ENCODE data around the gene MGST2. TPM values are rescaled to one million over a fixed set of nuclear protein-coding genes. Genes with fewer than 3 reads are reported as not detected.
"Not testable (repeated sequence)": the region's sequence is repeated elsewhere in the genome, so short reads cannot be mapped to it uniquely, and the experiment has no call there.

The MGST2 gene
- total RNA-seq, 1 donor from 2014 or later: 17.6 TPM

DNA sequence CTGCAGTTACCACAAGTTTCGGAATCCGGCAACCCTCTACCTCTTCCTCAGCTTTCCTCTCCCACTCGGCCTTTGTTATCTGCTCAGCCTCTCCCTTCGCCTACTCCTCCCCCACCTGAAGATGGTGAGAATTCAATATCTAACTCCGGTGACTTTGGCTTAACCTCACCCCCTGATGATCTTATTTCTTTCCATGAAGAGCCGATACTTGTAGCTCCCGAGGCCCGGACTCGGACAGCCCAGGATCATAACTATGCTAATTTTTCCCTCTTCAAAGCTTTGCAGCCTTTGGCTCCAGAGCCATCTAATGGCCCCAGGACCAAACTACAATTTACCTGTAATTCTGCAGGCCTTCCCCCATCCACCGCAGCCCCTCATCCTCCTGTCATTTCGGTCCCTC lies 32.0 kb upstream of the MGST2 start:
- H3K36me3 ChIP-seq (ENCODE audit: insufficient read depth, low read length): no peaks in the 10 kb centered on the region
- H4K20me1 ChIP-seq (ENCODE audit: insufficient read depth, low read length): no peaks in the 10 kb centered on the region
- Mint-ChIP-seq H3K36me3 (ENCODE audit: low read depth, unreplicated experiment) (peaks cover 7% of the 10 kb centered on the region), H3K27ac (ENCODE audit: unreplicated experiment) (no peak overlapping the region), H3K9me3 (ENCODE audit: unreplicated experiment) (peaks cover 9% of the 10 kb centered on the region), H3K4me3 (ENCODE audit: unreplicated experiment) (peak overlapping the region; percentile 11), H3K27me3 (ENCODE audit: low read depth, unreplicated experiment) (peaks cover 25% of the 10 kb centered on the region), H3K4me1 (ENCODE audit: low read depth, unreplicated experiment) (peaks cover 8% of the 10 kb centered on the region)
- TF ChIP-seq EZH2 (IDR thresholded peaks at IDR 0.05; ENCODE audit: insufficient read depth, low read length): no peak
- TF ChIP-seq, protein P1, sequence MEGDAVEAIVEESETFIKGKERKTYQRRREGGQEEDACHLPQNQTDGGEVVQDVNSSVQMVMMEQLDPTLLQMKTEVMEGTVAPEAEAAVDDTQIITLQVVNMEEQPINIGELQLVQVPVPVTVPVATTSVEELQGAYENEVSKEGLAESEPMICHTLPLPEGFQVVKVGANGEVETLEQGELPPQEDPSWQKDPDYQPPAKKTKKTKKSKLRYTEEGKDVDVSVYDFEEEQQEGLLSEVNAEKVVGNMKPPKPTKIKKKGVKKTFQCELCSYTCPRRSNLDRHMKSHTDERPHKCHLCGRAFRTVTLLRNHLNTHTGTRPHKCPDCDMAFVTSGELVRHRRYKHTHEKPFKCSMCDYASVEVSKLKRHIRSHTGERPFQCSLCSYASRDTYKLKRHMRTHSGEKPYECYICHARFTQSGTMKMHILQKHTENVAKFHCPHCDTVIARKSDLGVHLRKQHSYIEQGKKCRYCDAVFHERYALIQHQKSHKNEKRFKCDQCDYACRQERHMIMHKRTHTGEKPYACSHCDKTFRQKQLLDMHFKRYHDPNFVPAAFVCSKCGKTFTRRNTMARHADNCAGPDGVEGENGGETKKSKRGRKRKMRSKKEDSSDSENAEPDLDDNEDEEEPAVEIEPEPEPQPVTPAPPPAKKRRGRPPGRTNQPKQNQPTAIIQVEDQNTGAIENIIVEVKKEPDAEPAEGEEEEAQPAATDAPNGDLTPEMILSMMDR (IDR thresholded peaks at IDR 0.05; ENCODE audit: insufficient read depth, low read depth, low read length): peak; percentile 40
- DNase-seq (ENCODE audit: low read depth) (no peak), FAIRE-seq (no peak)
- peaks cover 4% of the 10 kb centered on the region for H3K9me3 ChIP-seq (ENCODE audit: insufficient read depth, low read depth, low read length)
- no peak overlapping the region for H3K4me3 ChIP-seq (ENCODE audit: insufficient read depth, low read depth, low read length)
- H2AFZ ChIP-seq (ENCODE audit: low read depth, low read length): peak overlapping the region; percentile 47
- H3K4me1 ChIP-seq (ENCODE audit: insufficient read depth, low read length): no peaks in the 10 kb centered on the region
- H3K4me2 ChIP-seq (ENCODE audit: low read length): peak overlapping the region; percentile 80
- H3K27me3 ChIP-seq (ENCODE audit: insufficient read depth, low read length): peaks cover 9% of the 10 kb centered on the region
- no peaks in the 10 kb centered on the region for H3K79me2 ChIP-seq (ENCODE audit: insufficient read depth, low read length)
- H3K9ac ChIP-seq (ENCODE audit: low read length): peak overlapping the region; percentile 42
- H3K27ac ChIP-seq (ENCODE audit: low read depth, low read length): no peak overlapping the region

DNA sequence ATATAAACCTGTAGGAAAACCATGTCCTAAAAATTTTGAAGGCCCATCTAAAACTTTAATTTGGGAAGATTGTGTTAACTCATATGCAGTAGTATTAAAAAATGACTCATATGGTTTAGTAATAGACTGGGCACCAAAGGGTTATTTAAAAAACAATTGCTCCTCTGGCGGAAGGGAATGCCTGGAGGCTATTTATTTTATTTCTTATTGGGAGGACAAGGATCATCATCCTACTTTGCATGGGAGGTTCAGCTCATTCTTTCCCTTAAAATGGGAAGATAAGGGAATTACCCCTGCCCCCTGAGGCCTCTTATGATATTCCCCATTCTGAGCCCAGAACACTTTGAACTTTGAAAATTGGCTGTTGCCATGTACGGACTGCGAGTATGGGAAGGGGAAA lies 29.7 kb upstream of the MGST2 start:
- Mint-ChIP-seq H3K4me3 (ENCODE audit: unreplicated experiment) (no peak overlapping the region), H3K36me3 (ENCODE audit: low read depth, unreplicated experiment) (peaks cover 7% of the 10 kb centered on the region), H3K4me1 (ENCODE audit: low read depth, unreplicated experiment) (peaks cover 7% of the 10 kb centered on the region), H3K27me3 (ENCODE audit: low read depth, unreplicated experiment) (peaks cover 22% of the 10 kb centered on the region), H3K9me3 (ENCODE audit: unreplicated experiment) (peaks cover 19% of the 10 kb centered on the region), H3K27ac (ENCODE audit: unreplicated experiment) (no peak overlapping the region)
- H3K4me3 ChIP-seq (ENCODE audit: insufficient read depth, low read depth, low read length): no peak overlapping the region
- H3K4me2 ChIP-seq (ENCODE audit: low read length): no peak overlapping the region
- no peak for DNase-seq (ENCODE audit: low read depth)
- H3K79me2 ChIP-seq (ENCODE audit: insufficient read depth, low read length): no peaks in the 10 kb centered on the region
- no peak for FAIRE-seq
- no peaks in the 10 kb centered on the region for H4K20me1 ChIP-seq (ENCODE audit: insufficient read depth, low read length)
- H3K27me3 ChIP-seq (ENCODE audit: insufficient read depth, low read length): peaks cover 6% of the 10 kb centered on the region
- peaks cover 4% of the 10 kb centered on the region for H3K9me3 ChIP-seq (ENCODE audit: insufficient read depth, low read depth, low read length)
- no peak for TF ChIP-seq EZH2 (IDR thresholded peaks at IDR 0.05; ENCODE audit: insufficient read depth, low read length)
- TF ChIP-seq, protein P1 (IDR thresholded peaks at IDR 0.05; ENCODE audit: insufficient read depth, low read depth, low read length): no peak
- no peak overlapping the region for H3K9ac ChIP-seq (ENCODE audit: low read length)
- H3K27ac ChIP-seq (ENCODE audit: low read depth, low read length): no peak overlapping the region
- no peak overlapping the region for H2AFZ ChIP-seq (ENCODE audit: low read depth, low read length)
- peaks cover under 1% of the 10 kb centered on the region for H3K4me1 ChIP-seq (ENCODE audit: insufficient read depth, low read length)
- H3K36me3 ChIP-seq (ENCODE audit: insufficient read depth, low read length): no peaks in the 10 kb centered on the region

DNA sequence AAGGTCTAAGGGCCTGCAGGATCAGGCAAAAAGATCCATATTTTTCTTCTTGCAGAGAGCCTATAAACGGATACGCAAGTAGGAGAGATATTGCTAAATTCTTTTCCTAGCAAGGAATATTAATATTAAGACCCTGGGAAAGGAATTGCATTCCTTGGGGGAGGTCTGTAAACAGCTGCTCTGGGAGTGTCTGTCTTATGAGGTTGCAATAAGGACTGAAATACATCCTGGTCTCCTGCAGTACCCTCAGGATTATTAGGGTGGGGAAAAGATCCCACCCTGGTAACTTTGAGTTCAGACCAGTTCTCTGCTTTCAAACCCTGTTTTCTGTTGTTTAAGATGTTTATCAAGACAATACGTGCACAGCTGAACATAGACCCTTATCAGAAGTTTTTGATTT lies 27.3 kb upstream of the MGST2 start:
- H3K27ac ChIP-seq (ENCODE audit: low read depth, low read length); H2AFZ ChIP-seq (ENCODE audit: low read depth, low read length); H3K9ac ChIP-seq (ENCODE audit: low read length); H3K4me1 ChIP-seq (ENCODE audit: insufficient read depth, low read length); H3K4me3 Mint-ChIP-seq (ENCODE audit: unreplicated experiment); H3K27me3 ChIP-seq (ENCODE audit: insufficient read depth, low read length); DNase-seq (ENCODE audit: low read depth); H3K27ac Mint-ChIP-seq (ENCODE audit: unreplicated experiment); H4K20me1 ChIP-seq (ENCODE audit: insufficient read depth, low read length); H3K4me2 ChIP-seq (ENCODE audit: low read length); H3K79me2 ChIP-seq (ENCODE audit: insufficient read depth, low read length); H3K36me3 ChIP-seq (ENCODE audit: insufficient read depth, low read length); H3K4me3 ChIP-seq (ENCODE audit: insufficient read depth, low read depth, low read length); H3K36me3 Mint-ChIP-seq (ENCODE audit: low read depth, unreplicated experiment); H3K9me3 ChIP-seq (ENCODE audit: insufficient read depth, low read depth, low read length); FAIRE-seq: not testable (repeated sequence)
- H3K4me1 Mint-ChIP-seq (ENCODE audit: low read depth, unreplicated experiment): peaks cover 24% of the 10 kb centered on the region
- peaks cover 19% of the 10 kb centered on the region for H3K9me3 Mint-ChIP-seq (ENCODE audit: unreplicated experiment)
- H3K27me3 Mint-ChIP-seq (ENCODE audit: low read depth, unreplicated experiment): peaks cover 14% of the 10 kb centered on the region
